ENCODE measurements around the gene ARHGAP21. TPM values are rescaled to one million over a fixed set of nuclear protein-coding genes. Genes with fewer than 3 reads are reported as not detected.

Gene ARHGAP21
- polyA plus RNA-seq, 1 donor (not counting 4 experiments of a cell fraction or from before 2014, with no cell fraction given) = 78.5 TPM

- Histone ChIP-seq H3K27me3 (ENCODE audit: control insufficient read depth, extremely low read depth, insufficient read depth, low read length) (no peaks in the 10 kb centered on the region), H3K79me2 (ENCODE audit: control insufficient read depth, insufficient read depth, low read length) (no peaks in the 10 kb centered on the region)
These were observed 97.9 kb downstream of the ARHGAP21 start for GRCh38 chr10:24625778-24626177.

GRCh38 chr10:24623383-24623782 lies 100.3 kb downstream of the ARHGAP21 start:
- Histone ChIP-seq H2AFZ (ENCODE audit: control insufficient read depth, low read length) (no peak overlapping the region), H3K4me1 (ENCODE audit: control insufficient read depth, extremely low read depth, insufficient read depth, low read length) (peaks cover 2% of the 10 kb centered on the region), H3K4me2 (ENCODE audit: control insufficient read depth, extremely low read depth, insufficient read depth, low read depth, low read length) (no peak overlapping the region), H3K27ac (ENCODE audit: control insufficient read depth, insufficient read depth, low read length) (no peak overlapping the region), H3K9ac (ENCODE audit: control insufficient read depth, extremely low read depth, insufficient read depth, low read length) (no peak overlapping the region), H3K79me2 (ENCODE audit: control insufficient read depth, insufficient read depth, low read length) (no peaks in the 10 kb centered on the region), H4K20me1 (ENCODE audit: control insufficient read depth, extremely low read depth, insufficient read depth, low read length) (no peaks in the 10 kb centered on the region), H3K4me3 (ENCODE audit: control insufficient read depth in 2 of 3, extremely low read depth in 1 of 3, insufficient read depth in 2 of 3, low read depth in 1 of 3, low read length in 3 of 3) (no peak overlapping the region), H3K9me3 (ENCODE audit: control insufficient read depth, low read depth, low read length) (no peaks in the 10 kb centered on the region), H3K27me3 (ENCODE audit: control insufficient read depth, extremely low read depth, insufficient read depth, low read length) (no peaks in the 10 kb centered on the region), H3K9me1 (ENCODE audit: control insufficient read depth, extremely low read depth, insufficient read depth, low read length) (no peaks in the 10 kb centered on the region), H3K36me3 (ENCODE audit: control insufficient read depth in 2 of 2, extremely low read depth in 1 of 2, insufficient read depth in 2 of 2, low read length in 2 of 2) (peaks cover 4 to 5% of the 10 kb centered on the region in 2 experiments)
- TF ChIP-seq EZH2 (IDR thresholded peaks at IDR 0.05; ENCODE audit: low read length) = no peak
- no peak for TF ChIP-seq CTCF (optimal IDR thresholded peaks at IDR 0.05 in 1 of 3, IDR thresholded peaks at IDR 0.05 in 1 of 3, conservative IDR thresholded peaks at IDR 0.05 in 1 of 3; ENCODE audit: extremely low read depth in 1 of 3, insufficient read depth in 2 of 3, low read length in 3 of 3)
- dilution Hi-C loops (cut with MboI; ENCODE audit: extremely low pct_ligation_motif_present, low sequenced_read_pairs) = no loop called here
- no peak for FAIRE-seq
- DNase-seq (ENCODE audit: low read depth, low spot score) = no peak

More at GRCh38 chr10:24625778-24626177, 97.9 kb downstream of the ARHGAP21 start:
- dilution Hi-C loops (cut with MboI; ENCODE audit: extremely low pct_ligation_motif_present, low sequenced_read_pairs) = no loop called here
- Histone ChIP-seq H3K9ac (ENCODE audit: control insufficient read depth, extremely low read depth, insufficient read depth, low read length) (no peak overlapping the region), H4K20me1 (ENCODE audit: control insufficient read depth, extremely low read depth, insufficient read depth, low read length) (no peaks in the 10 kb centered on the region), H2AFZ (ENCODE audit: control insufficient read depth, low read length) (no peak overlapping the region), H3K27ac (ENCODE audit: control insufficient read depth, insufficient read depth, low read length) (no peak overlapping the region), H3K36me3 (ENCODE audit: control insufficient read depth in 2 of 2, extremely low read depth in 1 of 2, insufficient read depth in 2 of 2, low read length in 2 of 2) (peaks cover 0 to 4% of the 10 kb centered on the region in 2 experiments), H3K4me2 (ENCODE audit: control insufficient read depth, extremely low read depth, insufficient read depth, low read depth, low read length) (no peak overlapping the region), H3K9me3 (ENCODE audit: control insufficient read depth, low read depth, low read length) (no peaks in the 10 kb centered on the region), H3K9me1 (ENCODE audit: control insufficient read depth, extremely low read depth, insufficient read depth, low read length) (no peaks in the 10 kb centered on the region), H3K4me1 (ENCODE audit: control insufficient read depth, extremely low read depth, insufficient read depth, low read length) (no peaks in the 10 kb centered on the region), H3K4me3 (ENCODE audit: control insufficient read depth in 2 of 3, extremely low read depth in 1 of 3, insufficient read depth in 2 of 3, low read depth in 1 of 3, low read length in 3 of 3) (no peak overlapping the region)
- TF ChIP-seq CTCF (optimal IDR thresholded peaks at IDR 0.05 in 1 of 3, IDR thresholded peaks at IDR 0.05 in 1 of 3, conservative IDR thresholded peaks at IDR 0.05 in 1 of 3; ENCODE audit: extremely low read depth in 1 of 3, insufficient read depth in 2 of 3, low read length in 3 of 3) = no peak
- TF ChIP-seq EZH2 (IDR thresholded peaks at IDR 0.05; ENCODE audit: low read length) = no peak
- no peak for DNase-seq (ENCODE audit: low read depth, low spot score)
- no peak for FAIRE-seq
